GM18519 (cell line): ENCODE measurements around the gene DGAT2L6.

ENCODE experiments used
- ATAC-seq: cut with Tn5 transposase; IDR thresholded peaks from one replicate; pipeline ENCODE4 v1.9.1; 2021; ENCODE audit warnings: mild to moderate bottlenecking, moderate library complexity; ENCODE audit not compliant: unreplicated experiment, low FRiP score

The DGAT2L6 gene, protein sequence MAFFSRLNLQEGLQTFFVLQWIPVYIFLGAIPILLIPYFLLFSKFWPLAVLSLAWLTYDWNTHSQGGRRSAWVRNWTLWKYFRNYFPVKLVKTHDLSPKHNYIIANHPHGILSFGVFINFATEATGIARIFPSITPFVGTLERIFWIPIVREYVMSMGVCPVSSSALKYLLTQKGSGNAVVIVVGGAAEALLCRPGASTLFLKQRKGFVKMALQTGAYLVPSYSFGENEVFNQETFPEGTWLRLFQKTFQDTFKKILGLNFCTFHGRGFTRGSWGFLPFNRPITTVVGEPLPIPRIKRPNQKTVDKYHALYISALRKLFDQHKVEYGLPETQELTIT

GRCh38 chrX:70176938-70177533, at the start of gene DGAT2L6:
Gene DGAT2L6, plus strand, starts transcription at chrX:70177483. Its CDS starts 100 bp downstream, at chrX:70177583.
- ATAC-seq = peak; percentile 61

DNA sequence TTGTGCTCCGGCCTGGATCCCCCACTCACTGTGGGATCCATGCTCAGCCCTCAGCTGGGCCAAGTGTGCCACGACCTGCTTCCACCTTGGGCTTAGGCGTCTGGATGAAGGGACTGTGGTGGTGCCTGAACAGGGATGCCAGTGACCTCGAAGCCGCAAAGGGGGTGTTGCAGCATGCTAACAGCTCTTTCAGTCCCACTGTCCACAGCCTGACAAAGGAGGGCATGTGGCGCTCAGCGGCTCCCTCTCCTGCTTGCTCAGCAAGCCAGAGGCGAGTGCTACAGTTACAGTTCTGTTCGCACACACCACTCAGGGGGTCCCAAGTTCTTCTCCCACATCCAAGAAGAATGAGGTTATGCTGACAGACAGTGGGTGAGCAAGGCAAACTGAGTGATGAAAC, 49.2 kb upstream of the DGAT2L6 start:
- ATAC-seq = no peak

GRCh38 chrX:70129816-70130215, 47.5 kb upstream of the DGAT2L6 start:
- ATAC-seq = no peak

DNA sequence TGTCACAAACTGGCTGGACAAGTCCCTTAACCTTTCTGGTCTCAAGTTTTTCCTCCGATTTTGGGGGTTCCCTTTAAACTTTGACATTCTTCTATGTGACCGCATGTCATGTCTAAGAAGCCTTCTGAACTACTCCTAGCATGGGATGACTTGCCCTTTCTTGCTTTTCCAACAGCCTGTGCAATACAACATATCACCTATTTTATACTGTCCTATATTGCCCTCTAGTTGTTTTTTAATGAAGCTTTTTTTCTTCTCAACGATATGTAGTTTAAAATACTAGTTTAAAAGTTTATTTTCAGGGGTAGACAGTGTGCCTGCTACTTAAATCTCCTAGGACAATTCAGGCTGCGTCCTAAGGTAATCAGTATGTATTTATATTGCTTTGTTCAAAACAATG, 45.1 kb upstream of the DGAT2L6 start:
- no peak for ATAC-seq

DNA sequence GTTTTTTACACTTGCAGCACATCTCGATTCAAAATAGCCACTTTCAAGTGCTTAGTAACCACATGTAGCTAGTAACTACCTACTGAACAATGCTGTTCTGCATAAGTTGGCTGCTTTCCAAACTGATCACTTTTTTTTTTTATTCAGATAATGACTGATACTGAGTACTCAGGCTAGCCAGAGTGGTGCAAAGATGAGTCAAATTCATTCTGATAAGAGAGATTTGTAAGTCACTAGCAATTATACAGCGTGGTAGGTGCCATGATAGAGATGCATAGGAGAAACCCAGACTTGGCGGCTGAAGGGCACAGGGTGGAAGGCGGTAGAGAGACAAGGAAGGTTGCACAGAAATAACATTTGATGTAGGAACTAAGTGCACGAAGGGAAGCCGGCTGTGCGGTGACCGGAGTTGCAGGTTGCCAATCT, 44.4 kb upstream of the DGAT2L6 start:
- ATAC-seq = peak; percentile 33

DNA sequence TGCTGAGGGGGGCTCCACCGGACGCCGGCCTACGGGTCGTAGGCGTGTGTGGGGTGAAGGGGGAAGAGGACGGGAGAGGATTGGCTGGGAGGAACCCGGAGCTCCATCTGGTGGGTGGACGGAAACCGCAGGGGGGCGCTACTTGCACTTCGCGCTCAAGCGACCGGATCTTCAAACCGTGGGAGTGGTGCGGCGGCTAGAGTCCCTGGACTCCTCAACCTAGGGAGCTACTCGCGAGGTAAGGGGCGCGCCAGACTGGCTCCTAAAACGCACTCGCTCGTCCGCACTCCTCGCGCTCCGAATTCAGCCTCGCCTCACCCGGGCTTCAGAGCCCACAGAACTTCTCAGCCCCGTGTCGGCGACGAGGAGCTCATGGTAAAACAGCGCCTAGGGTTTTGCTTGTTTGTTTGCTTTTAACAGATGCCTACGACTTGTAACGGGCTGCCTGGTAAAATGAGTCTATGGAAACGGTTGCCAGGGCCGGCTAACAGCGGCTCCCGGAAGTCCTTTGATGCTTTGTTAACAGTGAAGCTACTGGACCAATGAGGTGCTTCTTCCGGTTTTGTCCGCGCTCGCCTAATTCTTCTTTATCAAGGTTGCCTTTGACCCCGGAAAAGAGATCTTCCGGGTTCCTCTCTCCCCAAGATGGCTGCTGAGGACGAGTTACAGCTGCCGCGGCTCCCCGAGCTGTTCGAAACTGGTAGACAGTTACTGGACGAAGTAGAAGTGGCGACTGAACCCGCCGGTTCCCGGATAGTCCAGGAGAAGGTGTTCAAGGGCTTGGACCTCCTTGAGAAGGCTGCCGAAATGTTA, 43.8 kb upstream of the DGAT2L6 start, which contains the start of gene IGBP1:
TSS of gene IGBP1 (plus strand) at position 145 of the 813 bp plus-strand sequence. CDS start at position 646, 501 bp downstream.
- ATAC-seq = peak; percentile 80

GRCh38 chrX:70134116-70134477, 43.2 kb upstream of the DGAT2L6 start:
- ATAC-seq = no peak

GRCh38 chrX:70138622-70139021, 38.7 kb upstream of the DGAT2L6 start:
- ATAC-seq = no peak

GRCh38 chrX:70139736-70140135, 37.5 kb upstream of the DGAT2L6 start:
- no peak for ATAC-seq

DNA sequence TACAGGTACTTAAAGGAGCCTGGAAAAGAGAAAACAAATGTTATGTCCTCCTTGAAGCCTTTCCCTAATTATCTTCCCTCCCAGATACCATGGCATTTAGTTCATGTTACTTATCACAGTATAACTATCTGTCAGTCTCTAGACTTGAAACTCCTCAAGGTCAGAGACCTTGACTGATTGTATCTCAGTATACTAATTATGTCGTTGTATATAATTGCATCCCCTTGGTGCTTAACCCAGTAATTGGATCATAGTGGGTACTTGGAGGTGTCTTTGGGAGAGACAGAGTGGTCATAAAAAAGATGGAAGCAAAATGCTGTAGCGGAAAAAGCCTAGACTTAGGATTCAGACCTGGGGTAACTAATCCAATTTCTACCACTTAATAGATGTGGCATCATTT, 35.9 kb upstream of the DGAT2L6 start:
- ATAC-seq = no peak

- no peak for ATAC-seq
Measured at GRCh38 chrX:70166601-70167590, 10.4 kb upstream of the DGAT2L6 start.

- ATAC-seq = no peak
Measured at GRCh38 chrX:70168238-70169188, 8.8 kb upstream of the DGAT2L6 start.

- no peak for ATAC-seq
Measured at GRCh38 chrX:70169281-70169680, 8.0 kb upstream of the DGAT2L6 start.

DNA sequence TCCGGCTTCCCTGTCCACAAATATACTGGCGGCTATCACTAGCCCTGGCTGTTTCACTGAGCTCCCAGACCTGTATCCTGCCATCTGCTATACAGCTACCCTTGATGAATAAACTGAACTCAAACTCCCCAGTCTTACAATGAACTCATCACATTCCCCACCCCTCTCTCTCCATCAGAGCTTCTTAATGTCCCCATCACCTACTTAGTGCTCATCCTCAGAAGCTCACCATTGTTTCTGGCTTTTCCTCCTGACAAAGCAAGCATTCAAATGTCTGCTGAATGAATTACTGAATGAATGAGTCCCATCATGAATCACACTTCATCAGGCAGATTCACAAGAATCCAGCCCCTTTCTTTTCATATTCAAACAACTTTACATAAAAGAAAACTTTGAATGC, 5.7 kb upstream of the DGAT2L6 start:
- no peak for ATAC-seq

DNA sequence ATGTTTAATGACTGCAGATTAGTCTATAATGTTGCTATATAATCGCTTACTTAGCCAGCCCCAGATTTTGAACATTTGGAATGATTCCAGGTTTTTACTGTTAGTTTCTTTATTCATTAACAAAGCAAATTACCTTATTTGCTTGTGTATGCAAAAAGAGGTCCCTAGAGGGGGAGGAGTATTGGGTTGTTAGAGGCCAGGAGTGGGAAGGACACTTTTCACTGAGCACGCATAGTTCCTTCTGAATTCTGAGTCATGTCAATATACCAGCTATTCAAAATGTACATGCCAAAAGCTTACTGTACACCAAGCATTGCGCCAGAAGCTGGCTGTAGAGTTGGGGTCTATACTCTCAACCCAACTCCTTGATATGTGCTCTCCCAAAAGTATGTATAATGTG, 5.1 kb upstream of the DGAT2L6 start:
- no peak for ATAC-seq

DNA sequence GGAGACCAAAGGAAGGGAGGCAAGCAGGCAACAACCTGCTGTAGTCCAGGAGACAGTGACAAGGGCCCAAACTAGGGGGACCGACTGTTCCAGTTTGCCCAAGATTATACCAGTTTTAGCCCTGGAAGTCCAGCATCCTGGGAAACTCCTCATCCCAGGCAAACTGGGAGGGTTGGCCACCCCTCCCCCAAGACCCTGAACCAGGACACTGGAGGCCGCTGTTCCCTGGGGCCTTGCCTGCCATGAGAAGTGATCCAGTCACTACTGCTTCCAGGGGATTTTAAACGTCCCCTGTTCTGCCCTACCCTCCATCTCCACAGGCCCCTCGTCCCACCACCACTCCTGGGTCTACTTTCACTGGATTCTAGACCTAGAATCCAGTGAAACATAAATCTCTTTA, 4.3 kb upstream of the DGAT2L6 start:
- ATAC-seq = no peak

DNA sequence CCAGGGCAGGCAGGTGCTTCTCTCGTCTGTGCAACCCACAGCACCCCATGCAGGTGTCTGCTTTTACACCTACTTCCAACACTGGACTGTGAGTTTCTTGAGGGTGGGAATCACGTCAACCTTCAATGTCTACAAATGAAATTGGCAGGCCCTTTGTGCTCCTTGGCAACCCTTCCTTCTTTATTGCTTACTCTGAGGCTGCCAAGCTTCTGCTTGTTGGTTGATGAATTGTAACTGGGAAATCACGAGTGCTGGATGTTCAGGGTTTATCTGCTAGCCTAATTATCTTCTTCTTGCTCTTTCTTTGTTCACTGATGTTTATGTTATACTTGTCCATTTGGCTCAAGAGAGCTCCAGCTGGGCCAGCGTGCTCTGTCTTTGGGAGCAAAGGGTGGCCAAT, 2.5 kb upstream of the DGAT2L6 start:
- ATAC-seq = no peak

- peak; percentile 35 for ATAC-seq
Measured at GRCh38 chrX:70175338-70175737, 1.9 kb upstream of the DGAT2L6 start.

- ATAC-seq = no peak
Measured at GRCh38 chrX:70183091-70183490, 5.8 kb downstream of the DGAT2L6 start.
